Measurements from ENCODE around the gene LGMN.
A peak's percentile ranks its signal among the peaks of the same experiment; 100 is the strongest.
"Not testable (repeated sequence)": the region's sequence is repeated elsewhere in the genome, so short reads cannot be mapped to it uniquely, and the experiment has no call there.

Gene LGMN

GRCh38 chr14:92692822-92693226 lies 55.6 kb downstream of the LGMN start:
- DNase-seq: peak; percentile 21

- DNase-seq: no peak
Observed at GRCh38 chr14:92690171-92691011, 58.0 kb downstream of the LGMN start.

DNA sequence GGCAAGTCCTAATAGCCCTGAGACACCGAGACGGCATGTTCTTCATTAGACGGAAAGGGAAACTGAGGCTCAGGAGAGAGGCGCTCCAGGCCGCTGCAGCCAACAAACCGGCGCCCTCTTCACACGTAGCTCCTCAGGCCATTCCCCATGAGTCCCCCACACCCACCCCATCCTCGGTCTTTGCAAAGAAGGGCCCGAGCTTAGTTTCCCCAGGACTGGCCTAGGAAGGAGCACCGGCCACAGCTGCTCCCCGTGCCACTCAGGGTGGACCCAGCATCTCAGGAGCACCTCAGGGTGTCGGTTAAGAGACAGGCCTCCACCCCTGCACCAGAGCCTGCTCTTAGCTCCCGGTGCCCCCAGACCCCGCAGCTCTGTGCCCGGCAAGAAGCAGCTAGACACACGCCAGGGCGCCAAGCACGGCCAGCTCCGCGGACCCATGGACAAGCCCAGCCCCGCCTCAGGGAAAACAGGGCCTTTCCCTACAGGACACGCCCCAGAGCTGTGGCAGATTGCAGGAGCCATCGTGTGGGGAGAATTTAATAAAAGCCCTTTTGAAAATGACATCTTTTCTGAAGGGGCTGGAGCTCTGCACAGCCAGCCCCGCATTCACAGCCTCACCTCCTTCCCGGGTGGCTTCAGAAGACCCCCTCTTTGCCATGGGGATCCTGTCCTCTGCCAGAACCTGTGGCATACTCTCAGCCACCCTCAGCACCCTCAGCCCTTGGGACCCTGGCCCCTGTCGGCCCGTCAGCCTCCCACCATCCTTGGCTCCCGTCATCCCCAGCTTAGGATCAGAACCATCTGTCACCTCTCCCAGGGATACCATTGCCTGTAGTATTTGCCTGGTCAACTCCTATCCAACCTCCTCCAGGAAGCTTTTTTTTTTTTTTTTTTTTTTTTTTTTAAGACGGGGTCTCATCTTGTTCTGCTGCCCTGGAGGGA lies 59.7 kb downstream of the LGMN start:
- DNase-seq: no peak

- no peak for DNase-seq
Observed at GRCh38 chr14:92687681-92688433, 60.6 kb downstream of the LGMN start.

- no peak for DNase-seq
Observed at GRCh38 chr14:92686900-92687427, 61.5 kb downstream of the LGMN start.

GRCh38 chr14:92686411-92686899 lies 62.0 kb downstream of the LGMN start:
- DNase-seq: no peak

DNA sequence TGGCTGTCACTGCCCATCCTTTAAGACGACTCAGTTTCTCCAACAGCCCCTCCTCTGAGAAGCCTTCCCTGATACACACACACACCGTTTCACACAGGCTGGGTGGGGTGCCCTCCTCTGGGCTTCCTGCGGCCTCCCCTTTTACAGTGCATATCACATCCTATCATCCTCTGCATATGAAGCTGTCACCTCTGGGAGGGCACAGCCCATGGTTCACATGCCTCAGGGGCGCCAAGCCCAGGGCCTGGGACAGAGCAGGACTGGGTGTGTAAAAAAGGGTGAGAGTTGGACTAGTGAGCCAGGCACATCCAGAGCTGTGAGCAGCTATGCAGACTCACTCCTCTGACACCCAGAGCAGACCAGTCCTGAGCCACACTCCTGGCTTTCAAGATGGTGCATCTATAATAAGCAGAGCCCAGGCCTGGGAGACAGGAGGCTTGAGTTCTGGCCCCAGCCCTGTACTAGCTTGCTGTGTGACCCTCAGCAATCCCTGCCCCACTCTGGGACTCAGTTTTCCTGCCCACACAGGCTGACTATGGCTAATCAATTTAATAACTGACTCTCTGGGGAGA lies 62.6 kb downstream of the LGMN start:
- DNase-seq: no peak

- no peak for DNase-seq
Observed at GRCh38 chr14:92684801-92685560, 63.4 kb downstream of the LGMN start.

DNA sequence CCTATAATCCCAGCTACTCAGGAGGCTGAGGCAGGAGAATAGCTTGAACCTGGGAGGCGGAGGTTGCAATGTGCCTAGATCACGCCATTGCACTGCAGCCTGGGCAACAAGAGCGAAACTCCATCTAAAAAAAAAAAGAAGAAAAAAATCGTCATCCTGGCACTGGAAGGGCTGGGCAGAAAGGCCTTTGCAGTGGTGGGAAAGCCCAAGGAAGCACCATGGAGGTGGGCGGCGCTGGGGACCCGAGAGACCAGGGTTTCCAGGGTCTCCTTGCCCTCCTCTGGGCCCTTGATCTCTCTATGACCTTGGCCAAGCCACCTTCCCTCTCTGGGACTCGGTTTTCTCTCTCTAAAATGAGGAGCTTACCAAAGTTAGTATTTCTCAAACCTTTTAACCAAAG lies 65.4 kb downstream of the LGMN start:
- no peak for DNase-seq

- DNase-seq: peak; percentile 15
Observed at GRCh38 chr14:92680781-92681650, 67.4 kb downstream of the LGMN start.

DNA sequence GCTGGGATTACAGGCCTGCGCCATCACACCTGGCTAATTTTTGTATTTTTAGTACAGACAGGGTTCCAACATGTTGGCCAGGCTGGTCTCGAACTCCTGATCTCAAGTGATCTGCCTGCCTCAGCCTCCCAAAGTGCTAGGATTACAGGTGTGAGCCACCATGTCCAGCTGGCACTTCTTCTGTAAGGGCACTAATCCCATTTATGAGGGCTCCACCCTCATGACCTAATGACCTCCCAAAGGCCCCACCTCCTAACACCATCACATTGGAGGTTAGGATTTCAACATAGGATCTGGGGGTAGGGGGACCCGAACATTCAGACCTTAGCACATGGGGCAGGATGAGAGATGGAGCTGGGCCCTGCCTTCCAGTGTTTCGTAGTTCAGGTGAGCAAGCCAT lies 68.1 kb downstream of the LGMN start:
- DNase-seq: not testable (repeated sequence)

GRCh38 chr14:92679246-92679645 lies 69.2 kb downstream of the LGMN start:
- DNase-seq: no peak

- no peak for DNase-seq
Observed at GRCh38 chr14:92678766-92679165, 69.7 kb downstream of the LGMN start.

- no peak for DNase-seq
Observed at GRCh38 chr14:92677955-92678354, 70.5 kb downstream of the LGMN start.

GRCh38 chr14:92677087-92677668 lies 71.2 kb downstream of the LGMN start:
- no peak for DNase-seq

GRCh38 chr14:92676403-92677086 lies 71.9 kb downstream of the LGMN start:
- DNase-seq: no peak

DNA sequence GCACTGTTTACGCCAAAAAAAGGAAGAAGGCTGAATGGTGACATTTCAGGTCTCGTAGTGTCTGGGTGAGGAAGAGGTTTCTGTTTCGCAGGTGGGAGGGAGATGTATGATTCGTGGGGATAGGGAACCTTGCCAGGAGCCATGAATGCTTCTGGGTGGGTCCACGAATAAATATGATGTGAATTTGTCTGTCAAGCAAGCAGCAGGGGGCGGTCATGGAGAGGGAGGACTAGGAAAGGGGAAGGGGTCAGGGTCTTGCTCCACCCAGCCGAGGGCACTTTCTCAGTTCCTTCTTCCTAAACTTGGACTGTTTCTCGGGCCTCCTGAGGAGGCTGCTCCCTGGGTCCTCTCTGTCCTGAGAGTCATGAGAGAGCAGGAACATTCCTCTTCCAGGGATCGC lies 72.5 kb downstream of the LGMN start:
- no peak for DNase-seq

- DNase-seq: no peak
Observed at GRCh38 chr14:92675421-92675820, 73.0 kb downstream of the LGMN start.

GRCh38 chr14:92673601-92674150 lies 74.8 kb downstream of the LGMN start:
- DNase-seq: no peak

Data from GF-D8 (cell line).